Fibroblast of the conjunctiva (primary cell): Measurements from ENCODE around the gene SPCS3.
A peak's percentile ranks its signal among the peaks of the same experiment; 100 is the strongest.
"Not testable (repeated sequence)": the region's sequence is repeated elsewhere in the genome, so short reads cannot be mapped to it uniquely, and the experiment has no call there.

ENCODE experiments used
- DNase-seq: peaks from one replicate; pipeline ENCODE4 v3.0.0-alpha.2; 2010; ENCODE audit warnings: low read depth

SPCS3 gene

DNA sequence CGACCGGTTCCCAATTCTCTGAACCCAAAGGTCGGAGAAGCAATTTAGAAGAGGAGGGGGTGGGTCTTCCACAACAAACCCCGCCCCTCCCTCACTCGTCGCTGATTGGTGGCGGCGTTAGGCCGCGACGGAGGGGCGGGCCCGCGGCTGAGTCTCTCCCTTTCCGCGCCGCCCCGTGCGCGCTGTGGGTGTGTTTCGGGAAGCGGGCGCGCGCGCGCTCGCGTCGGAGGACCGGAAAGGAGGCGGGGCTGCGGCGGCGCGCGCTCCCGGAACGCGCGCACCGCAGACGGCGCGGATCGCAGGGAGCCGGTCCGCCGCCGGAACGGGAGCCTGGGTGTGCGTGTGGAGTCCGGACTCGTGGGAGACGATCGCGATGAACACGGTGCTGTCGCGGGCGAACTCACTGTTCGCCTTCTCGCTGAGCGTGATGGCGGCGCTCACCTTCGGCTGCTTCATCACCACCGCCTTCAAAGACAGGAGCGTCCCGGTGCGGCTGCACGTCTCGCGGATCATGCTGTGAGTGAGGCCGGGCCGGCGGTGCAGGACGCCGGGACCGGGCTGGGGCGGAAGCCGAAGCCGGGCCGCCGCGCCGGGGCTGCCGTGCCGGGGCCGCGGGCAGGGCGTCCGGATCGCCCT is at the start of gene SPCS3:
TSS of gene SPCS3 (plus strand) at position 263 of the 636 bp plus-strand sequence. CDS start at position 374, 111 bp downstream.
- peak; percentile 83 for DNase-seq

DNA sequence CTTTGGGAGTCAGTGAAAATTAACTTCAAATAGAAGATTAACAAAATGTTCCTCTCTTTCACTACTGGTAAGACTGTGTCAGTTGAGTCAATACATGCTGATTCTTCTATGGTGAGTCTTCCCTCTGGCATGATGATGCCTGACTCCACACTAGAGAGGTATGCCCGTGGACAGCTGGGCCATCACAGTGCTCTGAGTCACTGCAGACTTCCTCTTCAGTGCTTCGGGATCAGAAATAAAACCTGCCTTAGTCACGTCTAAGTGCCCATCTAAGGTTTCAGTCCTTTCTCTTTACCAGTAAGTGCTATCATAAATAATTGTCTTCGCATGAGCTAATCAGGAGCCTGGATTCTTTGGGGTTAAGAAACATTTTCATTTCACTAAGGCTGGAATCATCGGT is 49.1 kb upstream of the SPCS3 start:
- peak; percentile 89 for DNase-seq

DNA sequence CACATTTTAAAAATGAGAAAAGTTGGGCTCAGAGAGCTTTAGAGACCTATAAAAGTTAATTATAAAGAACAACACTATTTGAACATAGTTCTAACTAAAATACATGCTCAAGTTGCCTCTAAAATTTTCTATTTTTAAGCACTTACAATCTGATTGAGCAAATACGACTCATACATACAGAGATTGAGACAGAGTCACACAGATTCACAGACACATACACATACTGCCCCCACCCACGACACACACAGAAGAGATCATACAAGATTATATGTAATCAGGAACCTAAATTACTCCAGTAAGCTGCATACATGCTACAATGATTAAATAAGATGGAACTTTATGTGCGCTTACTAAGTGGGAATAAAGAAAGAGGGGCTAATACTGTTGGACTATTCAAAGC is 48.0 kb upstream of the SPCS3 start:
- DNase-seq = no peak

DNA sequence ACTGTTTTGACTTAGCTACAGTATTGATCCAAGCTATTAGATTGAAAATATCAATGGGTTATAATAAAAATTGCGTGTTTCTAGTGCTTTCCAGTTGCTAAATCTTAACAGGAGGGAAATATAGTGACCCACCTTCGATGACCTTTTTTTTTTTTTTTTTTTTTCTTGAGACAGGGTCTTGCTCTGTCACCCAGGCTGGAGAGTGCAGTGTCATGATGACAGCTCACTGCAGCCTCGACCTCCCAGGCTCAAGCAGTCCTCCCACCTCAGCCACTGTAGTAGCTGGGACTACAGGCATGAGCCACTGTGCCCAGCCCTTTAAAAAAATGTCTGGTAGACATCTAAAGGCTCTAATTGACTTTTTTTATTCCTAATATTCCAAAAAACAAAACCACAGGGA is 47.0 kb upstream of the SPCS3 start:
- DNase-seq = no peak

DNA sequence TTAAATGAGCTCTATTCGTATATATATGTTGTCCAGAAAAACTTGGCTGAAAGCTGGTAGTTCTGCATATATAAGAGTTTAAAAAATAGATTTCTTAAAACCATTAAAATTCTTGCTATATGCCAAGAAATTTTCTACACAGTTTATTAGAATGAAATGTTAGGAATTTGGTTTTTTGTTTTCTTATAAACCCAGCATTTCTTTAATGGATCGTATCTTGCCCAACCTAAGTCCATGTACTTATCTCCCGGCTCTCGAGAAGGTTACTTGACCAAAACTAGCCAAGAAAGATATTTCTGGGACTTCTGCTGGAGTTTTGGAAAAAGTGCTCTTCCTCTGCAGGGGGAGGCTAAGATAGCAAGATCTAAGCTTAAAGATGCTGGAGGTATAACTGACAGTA is 46.0 kb upstream of the SPCS3 start:
- DNase-seq = no peak

DNA sequence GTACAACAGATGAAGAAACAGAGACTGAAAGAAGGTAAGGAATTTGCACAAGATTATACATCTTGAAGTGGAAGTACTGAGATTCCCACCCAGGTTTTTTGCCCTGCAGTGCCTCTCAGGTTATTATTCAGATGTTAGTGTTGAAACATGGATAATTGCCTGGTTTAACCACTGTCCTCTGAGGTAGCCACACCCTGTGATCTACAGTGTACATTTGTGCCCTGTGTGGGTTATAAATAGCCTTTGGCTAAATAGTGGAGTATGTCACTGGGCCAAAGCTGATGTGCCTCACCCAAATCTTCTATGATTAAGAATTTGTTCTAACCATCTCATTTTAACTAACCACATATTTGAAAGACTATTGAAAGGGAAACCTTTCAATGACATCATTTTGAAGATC is 45.3 kb upstream of the SPCS3 start:
- DNase-seq = no peak

DNA sequence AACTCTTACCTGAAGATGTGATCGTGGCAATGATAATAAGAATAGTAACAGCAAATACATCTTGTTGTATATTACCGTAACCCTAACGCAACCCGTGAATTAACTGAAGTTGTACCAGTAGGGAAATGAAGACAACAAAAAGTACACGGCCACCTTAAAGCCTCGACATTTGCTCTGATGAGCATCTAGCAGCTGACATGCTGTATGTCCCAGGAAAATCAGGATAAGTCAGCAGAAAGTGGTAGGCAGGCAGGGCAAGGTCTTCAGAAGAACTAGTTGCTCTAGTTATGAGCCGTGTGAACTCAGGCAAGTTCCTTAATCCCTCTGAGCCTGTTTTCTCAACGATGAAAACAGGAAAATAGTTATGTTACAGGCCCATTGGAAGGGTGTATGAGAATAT is 43.1 kb upstream of the SPCS3 start:
- no peak for DNase-seq

DNA sequence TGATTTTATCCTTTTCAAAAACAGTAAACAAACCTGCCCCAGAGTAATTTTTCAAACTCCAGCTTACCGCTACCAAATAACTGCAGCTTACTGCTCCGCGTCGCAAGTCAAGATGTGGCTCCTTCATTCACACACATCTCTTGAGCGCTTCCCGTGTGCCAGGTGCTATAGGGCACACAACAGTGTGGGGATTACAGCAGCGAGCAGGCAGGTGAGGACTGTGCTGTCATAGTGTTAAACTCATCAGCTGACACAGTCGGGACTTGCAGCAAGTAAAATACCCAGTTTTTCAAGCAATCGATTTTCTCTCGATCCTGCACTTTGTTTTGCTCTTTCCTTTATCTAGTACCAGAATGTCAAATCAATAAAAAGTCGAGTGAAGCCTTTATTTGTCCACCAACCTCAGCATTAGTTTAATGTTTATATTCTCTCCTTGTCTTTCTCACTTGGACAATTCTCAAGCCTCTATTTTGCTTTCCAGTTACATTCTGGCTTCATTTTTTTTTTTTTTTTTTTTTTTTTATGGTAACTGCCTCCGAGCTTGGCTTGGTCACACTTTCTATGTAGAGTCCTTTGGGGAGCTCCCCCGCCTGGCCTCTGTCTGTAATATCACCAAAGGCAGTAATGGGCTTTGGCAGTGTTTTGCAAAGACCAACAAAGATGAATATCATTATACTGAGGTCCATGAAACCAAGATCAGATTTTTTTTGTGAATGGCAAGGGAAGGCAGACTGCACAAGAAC is 42.4 kb upstream of the SPCS3 start:
- peak; percentile 47 for DNase-seq

DNA sequence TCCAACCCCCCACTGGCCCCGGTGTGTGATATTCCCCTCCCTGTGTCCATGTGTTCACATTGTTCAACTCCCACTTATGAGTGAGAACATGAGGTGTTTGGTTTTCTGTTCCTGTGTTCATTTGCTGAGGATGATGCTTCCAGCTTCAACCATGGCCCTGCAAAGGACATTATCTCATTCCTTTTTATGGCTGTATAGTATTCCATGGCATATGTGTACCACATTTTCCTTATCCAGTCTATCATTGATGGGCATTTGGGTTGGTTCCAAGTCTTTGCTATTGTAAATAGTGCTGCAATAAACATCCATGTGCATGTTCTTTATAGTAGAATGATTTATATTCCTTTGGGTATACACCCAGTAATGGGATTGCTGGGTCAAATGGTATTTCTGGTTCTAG is 40.2 kb upstream of the SPCS3 start:
- DNase-seq = not testable (repeated sequence)

DNA sequence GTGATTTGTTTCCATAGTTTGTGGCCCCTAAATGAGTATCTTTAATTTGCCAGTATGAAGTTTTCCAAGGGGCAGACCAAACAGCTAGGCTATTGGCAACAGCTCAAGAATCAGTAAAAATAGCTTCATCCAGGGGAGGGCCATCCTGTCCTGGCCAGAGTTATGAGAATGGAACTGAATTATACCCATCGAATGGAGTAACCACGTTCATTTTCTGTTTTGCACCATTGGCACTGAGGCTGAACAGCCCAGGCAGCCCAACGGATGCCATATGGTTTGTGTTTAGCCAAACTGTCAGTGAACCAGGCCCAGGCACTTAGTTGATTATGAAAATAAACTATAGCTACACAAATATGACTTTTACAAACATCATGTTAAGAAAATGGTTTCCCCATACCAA is 33.0 kb upstream of the SPCS3 start:
- no peak for DNase-seq

DNA sequence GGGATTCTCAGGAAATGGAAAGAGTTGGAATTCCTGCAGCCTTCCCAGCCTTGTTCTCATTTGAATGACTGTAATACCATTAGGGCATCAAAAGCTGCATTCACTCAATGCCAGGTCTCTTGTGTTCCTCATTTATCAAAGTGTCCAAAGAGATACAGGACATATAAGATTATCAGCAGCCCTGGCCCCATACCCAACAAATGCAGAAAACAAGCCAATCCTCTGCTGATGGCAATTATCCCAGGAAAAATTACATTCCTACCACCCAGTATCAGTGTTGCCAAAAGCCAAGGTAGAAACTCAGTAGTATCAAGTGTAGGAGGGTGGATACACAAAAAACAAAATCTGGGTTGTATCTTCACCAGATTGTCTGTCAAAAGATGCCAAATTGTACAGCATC is 32.2 kb upstream of the SPCS3 start:
- no peak for DNase-seq

DNA sequence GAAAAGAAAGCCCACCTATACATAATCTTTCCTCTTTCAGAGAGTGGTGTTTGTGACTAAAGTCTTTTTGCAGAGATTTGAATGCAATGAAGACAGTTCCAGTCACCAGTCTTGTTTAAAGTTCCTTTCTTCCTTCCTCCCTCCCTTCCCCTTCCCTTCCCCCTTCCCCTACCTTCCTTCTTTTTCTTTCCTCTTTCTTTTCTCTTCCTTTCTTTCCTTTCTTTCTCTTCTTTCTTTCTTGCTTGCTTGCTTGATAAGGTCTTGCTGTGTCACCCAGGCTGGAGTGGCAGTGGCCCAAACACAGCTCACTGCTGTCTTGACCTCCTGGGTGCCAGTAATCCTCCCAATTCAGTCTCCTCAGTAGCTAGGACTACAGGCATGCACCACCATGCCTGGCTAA is 31.7 kb upstream of the SPCS3 start:
- DNase-seq = no peak

DNA sequence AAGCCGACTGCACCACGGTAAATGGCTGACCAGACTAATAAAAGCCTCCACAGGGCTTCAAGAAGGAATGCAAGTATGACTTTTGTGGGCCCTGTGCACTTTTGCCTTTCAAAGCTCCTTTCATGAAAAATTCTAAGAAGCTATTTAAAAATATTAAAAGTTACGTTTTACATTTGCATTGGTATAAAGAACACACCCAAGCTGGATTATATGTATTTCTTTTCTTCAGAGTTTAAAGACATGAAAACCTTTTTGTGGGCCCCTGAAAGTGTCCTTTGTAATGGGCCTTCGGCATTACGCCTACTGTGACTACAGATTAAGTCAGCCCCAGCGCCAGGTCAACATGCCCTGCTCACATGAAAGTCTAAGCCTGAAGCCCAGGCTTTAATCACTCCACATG is 30.2 kb upstream of the SPCS3 start:
- no peak for DNase-seq

DNA sequence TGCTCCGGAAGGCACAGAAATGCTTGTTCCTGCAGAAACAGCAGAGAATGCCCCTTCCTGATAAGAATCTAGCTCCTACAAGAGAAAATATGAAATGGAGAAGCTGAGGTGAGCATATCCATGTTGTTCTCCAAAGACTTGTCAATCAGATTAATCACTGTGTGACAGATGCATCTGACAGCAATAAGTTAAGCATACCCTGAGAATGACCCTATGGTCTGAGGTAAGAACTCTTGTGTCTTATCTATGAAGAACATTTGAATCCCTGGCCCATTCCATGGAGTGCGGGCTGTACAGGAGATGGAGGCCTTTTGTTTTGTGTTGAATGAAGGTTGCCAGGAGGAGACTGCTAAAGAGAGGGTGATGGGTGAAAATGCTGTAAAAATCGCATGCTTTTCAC is 29.2 kb upstream of the SPCS3 start:
- no peak for DNase-seq

DNA sequence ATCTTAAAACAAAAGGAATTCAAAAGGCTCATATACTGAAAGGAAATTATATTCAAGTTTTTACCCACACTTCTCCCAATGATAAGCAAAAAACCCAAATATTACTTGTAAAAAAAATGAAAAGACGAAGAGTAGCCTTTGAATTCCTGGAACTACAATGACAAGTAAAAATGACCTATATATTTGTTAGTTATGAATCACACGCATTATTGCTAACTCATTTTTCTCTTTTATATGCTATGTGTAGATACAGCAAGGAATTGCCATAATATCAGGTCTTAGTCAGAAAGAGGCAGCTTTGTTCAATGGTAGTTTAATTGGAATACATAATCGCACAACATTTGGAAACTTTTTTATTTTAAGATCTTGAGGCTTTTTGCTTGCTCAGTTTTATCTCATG is 28.0 kb upstream of the SPCS3 start:
- DNase-seq = no peak

DNA sequence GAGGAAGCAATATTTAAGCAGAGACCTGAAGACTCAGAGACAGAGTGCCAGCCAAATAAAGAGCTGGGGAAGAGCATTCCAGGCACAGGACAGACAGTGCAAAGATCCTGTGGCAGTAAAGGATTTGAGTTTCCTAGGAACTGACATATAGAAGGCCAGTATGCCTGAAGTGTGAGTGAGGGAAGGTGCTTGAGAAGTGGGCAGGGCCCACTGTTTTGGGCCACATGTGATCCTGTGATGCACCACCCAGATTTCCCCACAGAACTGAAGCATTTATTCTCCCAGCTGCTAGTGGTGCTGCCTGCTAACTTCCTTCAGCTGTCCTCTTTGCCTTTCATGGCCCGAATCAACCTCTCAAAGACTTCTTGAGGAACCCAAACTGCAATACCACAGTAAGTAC is 26.8 kb upstream of the SPCS3 start:
- DNase-seq = no peak

DNA sequence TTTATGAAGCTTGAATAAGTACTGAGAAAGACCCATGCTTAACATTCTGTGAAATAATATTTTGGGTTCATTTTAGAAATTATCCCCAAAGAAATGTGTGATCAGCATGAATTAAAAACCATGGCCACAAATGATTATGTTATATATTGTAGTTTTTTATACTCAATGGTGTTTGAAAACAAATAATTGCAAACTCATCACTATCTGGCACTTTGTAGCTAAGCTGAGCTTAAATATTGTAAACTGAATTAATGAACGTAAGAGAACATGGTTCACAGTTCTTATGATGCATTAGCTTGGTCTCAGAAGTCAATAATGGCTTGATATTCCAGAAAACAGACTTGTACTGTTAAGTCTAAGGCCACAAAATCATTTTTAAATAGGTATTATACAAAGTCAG is 26.1 kb upstream of the SPCS3 start:
- no peak for DNase-seq

DNA sequence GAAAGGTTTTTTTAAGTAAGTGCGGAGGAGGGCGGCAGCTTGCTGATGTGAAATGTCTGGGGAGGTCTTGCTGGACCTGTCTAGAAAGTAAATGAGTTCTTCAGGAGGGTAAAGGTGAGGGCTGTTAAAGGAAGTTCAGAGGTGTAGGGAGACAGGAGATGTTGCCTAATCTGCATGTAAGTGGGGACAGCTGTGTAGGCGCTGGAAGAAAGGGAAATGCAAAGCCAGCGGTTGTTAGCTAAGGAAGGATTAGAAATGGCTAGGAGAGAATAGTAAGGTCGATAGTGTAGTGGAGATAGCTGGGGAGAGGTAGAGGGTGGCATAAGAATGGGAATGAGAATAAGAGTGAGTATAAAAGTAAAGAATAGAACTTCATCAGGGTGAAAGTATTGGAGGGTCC is 23.9 kb upstream of the SPCS3 start:
- not testable (repeated sequence) for DNase-seq

DNA sequence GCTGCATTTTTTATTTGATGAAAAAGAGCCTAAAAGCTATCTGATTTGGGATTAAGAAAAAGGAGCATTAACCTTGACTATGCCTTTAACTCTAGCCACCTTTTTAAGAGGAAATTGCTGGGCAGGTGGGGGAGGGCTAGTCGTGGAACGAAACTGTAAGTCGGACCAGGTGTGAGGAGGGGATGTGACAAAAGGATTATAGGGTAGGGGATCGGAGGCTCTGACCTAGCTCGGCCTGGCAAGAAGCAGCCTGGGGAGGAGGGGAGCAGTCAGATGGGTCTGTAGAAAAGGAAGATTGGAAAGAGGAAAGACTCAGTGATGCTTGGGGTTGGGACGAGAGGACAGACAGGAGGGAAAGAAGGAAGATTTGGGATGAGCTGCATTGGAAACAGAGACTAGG is 21.1 kb upstream of the SPCS3 start:
- DNase-seq = no peak

DNA sequence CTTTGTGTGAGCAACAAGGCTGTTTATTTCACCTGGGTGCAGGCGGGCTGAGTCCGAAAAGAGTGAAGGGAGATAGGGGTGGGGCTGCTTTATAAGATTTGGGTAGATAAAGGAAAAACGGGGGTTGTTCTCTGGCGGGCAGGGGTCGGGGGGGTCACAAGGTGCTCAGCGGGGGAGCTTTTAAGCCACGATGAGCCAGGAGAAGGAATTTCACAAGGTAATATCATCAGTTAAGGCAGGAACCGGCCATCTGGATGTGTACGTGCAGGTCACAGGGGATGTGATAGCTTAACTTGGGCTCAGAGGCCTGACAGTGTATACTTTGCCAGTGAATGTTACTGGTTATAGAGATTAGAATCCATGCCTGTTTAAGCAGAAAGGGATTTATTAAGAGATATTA is 19.7 kb upstream of the SPCS3 start:
- DNase-seq = no peak

DNA sequence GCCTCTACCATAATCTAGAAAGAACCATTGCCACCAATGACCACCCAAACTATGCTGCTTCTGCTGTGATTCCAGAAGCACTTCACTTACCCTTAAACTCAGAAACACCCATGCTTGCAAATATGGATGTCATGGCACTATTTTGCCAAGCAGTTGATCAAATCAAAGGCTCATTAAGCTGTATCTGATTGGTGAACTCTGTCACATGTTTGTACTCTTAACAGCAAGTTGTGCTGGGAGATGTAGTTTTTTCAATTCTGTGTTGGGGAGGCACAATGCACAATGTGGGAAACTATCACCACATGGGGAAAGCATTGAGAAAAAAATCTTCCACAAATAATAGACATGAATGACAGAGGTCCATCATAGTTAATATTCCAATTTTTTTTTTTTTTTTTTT is 19.2 kb upstream of the SPCS3 start:
- no peak for DNase-seq

DNA sequence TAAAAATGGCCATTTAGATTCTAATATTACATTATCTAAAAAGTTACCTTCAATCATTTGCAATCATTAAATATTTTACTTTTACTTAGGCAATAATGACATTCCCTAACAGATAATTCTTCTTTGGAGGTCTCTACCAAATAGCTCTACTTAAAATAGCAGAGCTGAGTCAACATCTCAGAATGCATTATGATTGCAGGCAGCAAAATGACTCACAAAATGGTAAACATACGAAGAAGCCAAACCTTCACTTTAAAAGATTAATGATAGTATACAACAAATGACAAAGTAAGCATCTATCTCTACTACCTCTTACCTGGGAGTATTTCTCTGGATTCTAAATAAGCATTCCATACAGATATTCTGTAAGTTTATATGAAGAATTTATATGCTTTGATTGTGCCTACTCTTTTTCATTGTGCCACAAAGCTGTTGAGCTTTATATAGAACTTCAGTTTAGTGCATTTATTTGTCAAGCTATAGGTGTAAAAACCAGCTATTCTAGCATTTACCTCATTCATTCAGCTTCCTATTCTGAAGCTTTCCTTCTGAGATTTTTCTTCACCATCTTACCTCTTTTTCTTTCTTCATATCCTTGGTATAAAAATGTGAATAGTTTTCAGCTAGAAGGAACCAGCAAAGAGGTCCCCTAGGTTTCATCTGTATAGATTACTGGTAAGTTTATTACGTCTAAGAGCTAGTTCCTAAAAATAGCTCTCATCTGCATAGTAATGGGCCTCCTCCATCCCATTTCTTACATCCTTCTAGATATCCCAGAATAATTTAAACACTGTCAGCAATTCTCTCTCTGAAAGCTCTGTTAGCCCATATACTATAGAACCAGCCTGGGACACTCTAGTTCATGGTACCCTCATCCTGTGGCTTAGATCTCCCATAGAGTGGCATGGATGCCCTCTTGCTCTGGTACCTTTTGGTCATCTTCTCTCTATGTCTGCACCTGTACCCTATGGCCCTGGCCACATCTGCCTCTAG is 17.2 kb upstream of the SPCS3 start:
- DNase-seq = peak; percentile 27

DNA sequence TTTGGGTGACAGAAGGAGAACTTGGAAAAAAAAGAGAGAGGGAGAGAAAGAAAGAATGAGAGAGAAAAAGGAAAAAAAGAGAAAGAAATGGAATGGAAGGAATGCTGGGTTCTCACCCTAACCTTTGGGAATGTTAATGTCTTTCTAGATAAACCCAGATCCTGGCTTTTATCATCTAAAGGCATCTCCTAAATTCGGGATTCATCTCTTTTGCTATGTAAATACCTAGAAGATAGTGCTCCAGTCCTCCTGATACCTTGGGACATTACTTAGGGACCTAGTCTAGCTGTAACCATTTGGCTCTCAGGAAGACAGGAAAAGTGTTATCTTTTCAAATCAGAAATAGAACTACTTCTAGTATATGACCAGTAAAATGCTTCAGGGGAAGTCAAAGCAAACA is 15.8 kb upstream of the SPCS3 start:
- DNase-seq = no peak
